Measurements from ENCODE around the gene MEIS1.

GRCh38 chr2:66519264-66519843 lies 84.4 kb downstream of the MEIS1 start:
- TF ChIP-seq CTCF (IDR thresholded peaks at IDR 0.05) (no peak), POLR2A (IDR thresholded peaks at IDR 0.05) (no peak)

Data from testis (tissue), 2 donors.